Fibroblast of skin of right quadriceps (primary cell): ENCODE data around the gene SKA2.
A peak's percentile ranks its signal among the peaks of the same experiment; 100 is the strongest.
"Not testable (repeated sequence)": the region's sequence is repeated elsewhere in the genome, so short reads cannot be mapped to it uniquely, and the experiment has no call there.

Experiments used
- DNase-seq: peaks from one replicate; pipeline ENCODE4 v3.0.0-alpha.2; 2013

Gene SKA2

DNA sequence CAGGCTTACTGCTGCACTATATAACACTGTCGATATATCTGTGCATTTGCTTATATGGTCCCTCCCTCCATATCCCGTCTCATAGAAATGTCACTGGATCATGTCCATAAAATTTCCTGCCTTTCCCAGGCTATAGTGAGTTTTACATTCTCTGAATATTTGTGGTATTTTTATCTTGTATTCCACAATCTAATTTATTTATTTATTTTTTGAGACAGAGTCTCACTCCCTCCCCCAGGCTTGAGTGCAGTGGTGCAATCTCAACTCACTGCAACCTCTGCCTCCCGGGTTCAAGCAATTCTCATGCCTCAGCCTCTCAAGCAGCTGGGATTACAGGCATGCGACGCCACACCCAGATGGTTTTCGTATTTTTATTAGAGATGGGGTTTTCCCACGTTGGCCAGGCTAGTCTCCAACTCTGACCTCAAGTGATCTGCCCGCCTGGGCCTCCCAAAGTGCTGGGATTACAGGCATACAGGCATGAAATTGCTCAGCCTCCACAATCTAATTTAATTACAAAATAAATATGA is 61.2 kb downstream of the SKA2 start:
- DNase-seq, result peak; percentile 93

DNA sequence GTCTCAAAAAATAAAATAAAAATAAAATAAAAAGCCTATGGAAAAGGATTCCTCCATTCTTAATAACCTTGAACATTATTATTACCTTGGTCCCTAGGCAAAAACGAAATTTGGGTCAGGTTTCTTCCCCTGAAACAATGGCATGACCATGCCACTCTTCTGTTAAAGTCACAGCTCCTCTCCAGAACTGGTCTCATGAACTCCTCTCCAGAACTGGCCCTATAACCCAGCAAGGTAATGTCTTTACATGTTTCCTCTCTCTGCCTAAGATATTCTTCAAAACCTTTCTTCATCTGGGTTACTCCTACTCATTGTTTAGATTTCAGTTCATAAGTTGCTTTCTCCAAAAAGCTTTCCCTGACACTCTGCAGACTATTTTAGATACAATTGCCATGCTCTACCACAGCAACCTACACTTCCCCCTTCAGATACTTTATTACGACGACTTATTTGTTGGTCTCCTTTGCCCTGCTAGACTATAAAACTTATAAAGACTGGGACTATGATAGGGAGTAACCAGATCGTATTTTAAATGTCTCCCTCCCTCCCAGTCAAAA is 61.8 kb downstream of the SKA2 start:
- no peak for DNase-seq

DNA sequence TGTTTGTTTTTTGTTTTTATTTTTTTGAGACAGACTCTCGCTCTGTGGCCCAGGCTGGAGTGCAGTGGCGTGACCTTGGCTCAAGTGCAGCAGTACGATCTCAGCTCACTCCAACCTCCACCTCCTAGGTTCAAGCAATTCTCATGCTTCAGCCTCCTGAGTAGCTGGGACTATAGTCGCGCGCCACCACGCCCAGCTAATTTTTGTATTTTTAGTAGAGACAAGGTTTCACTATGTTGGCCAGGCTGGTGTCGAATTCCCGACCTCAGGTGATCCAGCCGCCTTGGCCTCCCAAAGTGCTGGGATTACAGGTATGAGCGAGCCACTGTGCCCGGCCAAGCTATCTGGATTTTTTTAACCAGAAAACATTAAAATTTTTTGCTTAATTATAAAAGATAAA is 64.4 kb downstream of the SKA2 start:
- DNase-seq, result not testable (repeated sequence)

DNA sequence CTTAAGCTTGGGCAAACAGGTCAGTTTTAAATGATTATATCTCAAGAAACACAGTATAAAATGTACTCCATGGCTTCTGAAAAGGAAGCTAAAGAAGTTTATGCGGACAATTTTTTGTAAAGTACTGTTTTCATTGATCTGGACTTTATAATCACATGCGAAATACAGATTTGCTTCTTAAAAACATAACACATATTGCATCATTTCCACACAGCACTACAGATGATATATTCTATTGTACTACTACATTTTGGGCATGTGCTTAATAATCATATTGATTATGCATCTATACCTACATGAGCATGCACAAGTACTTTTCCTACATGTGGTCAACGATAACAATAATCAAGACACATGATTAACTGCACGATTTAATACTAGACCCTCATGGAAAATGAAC is 70.8 kb downstream of the SKA2 start:
- DNase-seq, result no peak

DNA sequence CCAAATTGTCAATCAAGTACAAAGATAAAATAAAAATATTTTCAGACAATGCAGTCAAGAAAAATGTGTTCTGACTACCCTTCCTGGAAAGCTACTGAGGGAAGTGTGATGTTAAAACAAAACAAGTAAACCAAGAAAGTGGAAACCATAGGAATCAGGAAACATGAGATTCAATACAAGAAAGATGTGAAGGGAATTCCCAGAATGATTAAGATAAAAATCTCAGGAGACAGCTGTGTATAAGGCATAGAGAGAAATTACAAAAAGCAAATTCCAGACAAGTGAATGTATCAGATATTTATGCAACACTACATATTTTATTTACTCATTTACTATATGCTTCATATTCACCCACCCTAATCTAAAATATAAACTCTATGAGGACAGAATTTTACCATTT is 80.5 kb downstream of the SKA2 start:
- DNase-seq, result peak; percentile 60

DNA sequence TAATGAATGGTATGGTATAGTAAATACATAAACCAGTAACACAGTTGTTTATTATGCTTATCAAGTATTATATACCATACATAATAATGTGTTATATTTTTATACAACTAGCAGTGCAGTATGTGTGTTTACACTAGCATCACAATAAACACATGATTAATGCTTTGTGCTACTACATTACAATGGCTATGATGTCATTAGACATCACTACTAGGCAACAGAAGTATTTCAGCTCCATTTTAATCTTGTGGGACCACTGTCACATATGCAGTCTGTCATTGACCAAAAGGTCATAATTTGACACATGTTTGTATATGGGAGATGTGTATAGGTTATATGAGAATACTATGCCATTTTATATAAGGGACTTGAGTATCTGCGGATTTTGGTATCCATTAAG is 81.0 kb downstream of the SKA2 start:
- DNase-seq, result no peak

DNA sequence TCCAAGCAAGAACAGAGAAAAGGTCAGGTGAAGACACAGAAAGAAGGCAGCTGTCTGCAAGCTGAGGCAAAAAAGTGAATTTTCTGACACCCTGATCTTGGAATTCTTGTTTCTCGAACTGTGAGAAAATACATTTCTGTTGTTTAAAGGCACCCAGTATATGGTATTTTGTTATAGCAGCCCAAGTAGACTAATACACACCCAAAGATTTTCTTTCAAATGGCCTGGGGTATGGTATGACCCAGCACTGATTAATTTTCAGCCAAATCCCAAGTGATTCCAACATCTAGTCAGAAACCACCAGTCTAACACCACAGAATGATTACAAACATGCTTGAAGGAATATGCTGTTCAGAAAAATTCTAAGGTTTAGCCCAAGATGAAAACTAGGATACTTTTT is 85.1 kb downstream of the SKA2 start:
- no peak for DNase-seq

DNA sequence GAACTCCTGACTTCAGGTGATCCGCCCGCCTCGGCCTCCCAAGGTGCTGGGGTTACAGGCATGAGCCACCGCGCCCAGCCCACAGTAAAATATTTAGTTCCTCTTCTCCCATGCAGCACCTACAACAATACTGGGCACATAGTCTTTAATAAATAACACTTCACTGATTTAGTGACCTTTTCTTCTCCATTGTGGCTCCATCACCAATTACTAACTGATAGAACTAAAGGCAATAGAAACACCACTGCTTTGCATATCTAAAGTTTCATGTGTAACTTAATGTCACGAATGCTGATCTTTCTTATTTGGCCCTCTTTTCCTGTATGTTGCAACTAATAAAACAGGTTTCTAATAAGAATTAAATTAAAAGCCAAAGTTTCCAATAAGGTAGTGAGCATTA is 87.2 kb downstream of the SKA2 start:
- no peak for DNase-seq

DNA sequence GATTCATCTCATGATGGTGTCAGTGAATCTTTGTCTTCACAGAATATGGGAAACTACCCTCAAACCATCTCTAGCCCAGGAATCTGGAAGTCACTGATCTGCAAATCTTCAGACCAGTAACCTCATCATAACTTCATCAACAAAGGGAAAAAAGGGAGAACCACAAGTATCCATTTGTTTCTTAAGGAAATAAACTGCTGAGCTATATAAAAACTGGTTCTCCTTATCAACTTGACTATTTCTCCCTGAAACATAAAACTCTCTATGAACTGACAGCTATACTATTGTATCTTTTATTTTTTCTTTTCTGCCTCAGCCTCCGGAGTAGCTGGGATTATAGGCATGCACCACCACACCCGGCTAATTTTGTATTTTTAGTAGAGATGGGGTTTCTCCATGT is 87.6 kb downstream of the SKA2 start:
- no peak for DNase-seq

DNA sequence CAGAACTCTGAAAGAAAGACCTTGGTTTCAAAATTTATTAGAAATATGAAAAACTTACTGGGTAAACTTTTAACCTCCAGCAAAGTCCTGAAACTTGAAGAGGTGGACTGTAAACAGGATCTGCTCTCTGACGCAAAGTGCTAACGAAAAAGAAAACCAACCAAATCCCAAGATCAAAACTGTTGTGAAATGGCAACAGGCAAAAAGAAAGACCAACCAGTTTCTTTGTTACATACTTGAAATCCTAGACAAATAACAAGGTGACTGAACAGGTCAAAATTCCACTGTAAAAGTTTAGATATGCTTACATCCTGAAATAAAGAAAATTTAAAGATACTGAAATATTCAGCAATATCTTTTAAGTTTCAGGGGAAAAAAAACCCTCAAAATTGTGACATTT is 92.5 kb downstream of the SKA2 start:
- DNase-seq, result no peak
